HEK293 (cell line): Measurements from ENCODE around the gene TREM1.

ENCODE experiments used
- CTCF ChIA-PET: fragments of 350-600 bp; formaldehyde crosslinking; extraction: SDS; loops from one replicate; lab custom pipeline; 2021; ENCODE audit warnings: antibody characterized with exemption; lab: Yijun Ruan, JAX
- POLR2A ChIA-PET: fragments of 300-600 bp; formaldehyde crosslinking; extraction: SDS; loops from one replicate; lab custom pipeline; 2020; ENCODE audit warnings: antibody characterized with exemption, inconsistent platforms; lab: Yijun Ruan, JAX
- H3K27ac ChIP-seq: fragments of 200-500 bp; sonication (Bioruptor generic); 2 replicates; pipeline ENCODE4 v1.5.1; 2014; ENCODE audit warnings: low read depth, low read length, control low read depth, inconsistent platforms; ENCODE audit errors: extremely low read depth
- H3K36me3 ChIP-seq, 2 experiments: fragments of 200-500 bp in 1 of 2; sonication (Bioruptor generic) in 1 of 2; 1 replicate in 1 of 2; 2 replicates in 1 of 2; pipeline ENCODE4 v1.5.1; 2014 to 2017; ENCODE audit warnings: inconsistent platforms in 2 of 2, low read length in 2 of 2; ENCODE audit not compliant: control insufficient read depth in 2 of 2, insufficient read depth in 1 of 2
- H3K4me1 ChIP-seq: fragments of 200-500 bp; sonication (Bioruptor generic); 2 replicates; pipeline ENCODE4 v1.5.1; 2014; ENCODE audit warnings: mild to moderate bottlenecking, low read length, inconsistent platforms; ENCODE audit not compliant: control insufficient read depth, insufficient read depth
- H3K4me3 ChIP-seq: 2 replicates; pipeline ENCODE4 v1.5.1; 2011; ENCODE audit warnings: low read depth, mild to moderate bottlenecking, control low read depth, low read length, moderate library complexity
- H3K9me3 ChIP-seq: fragments of 200-500 bp; sonication (Bioruptor generic); 2 replicates; pipeline ENCODE4 v1.5.1; 2014; ENCODE audit warnings: low read depth, low read length, inconsistent platforms; ENCODE audit not compliant: control insufficient read depth, insufficient read depth
- MEIS1 ChIP-seq: sonication (generic); formaldehyde crosslinking; IDR thresholded peaks from 2 replicates; pipeline ENCODE4 v1.8.1; 2022; ENCODE audit warnings: missing genetic modification reagents, mild to moderate bottlenecking, borderline replicate concordance
- OVOL3 ChIP-seq: fragments of 450-650 bp; formaldehyde crosslinking; IDR thresholded peaks from 2 replicates; pipeline ENCODE4 v1.5.1; 2016; ENCODE audit warnings: missing biosample characterization, missing genetic modification characterization
- SP7 ChIP-seq: fragments of 450-650 bp; formaldehyde crosslinking; IDR thresholded peaks from 2 replicates; pipeline ENCODE4 v1.5.1; 2016; ENCODE audit warnings: missing biosample characterization, missing genetic modification characterization
- WT1 ChIP-seq: fragments of 450-650 bp; formaldehyde crosslinking; IDR thresholded peaks from 2 replicates; pipeline ENCODE4 v1.5.1; 2016; ENCODE audit warnings: missing biosample characterization, missing genetic modification characterization
- ZBTB17 ChIP-seq: fragments of 450-650 bp; formaldehyde crosslinking; IDR thresholded peaks from 2 replicates; pipeline ENCODE4 v1.5.1; 2016; ENCODE audit warnings: missing biosample characterization, missing genetic modification characterization
- ZNF24 ChIP-seq: fragments of 450-650 bp; formaldehyde crosslinking; IDR thresholded peaks from 2 replicates; pipeline ENCODE4 v1.5.1; 2016; ENCODE audit warnings: missing biosample characterization, missing genetic modification characterization
- ZNF394 ChIP-seq: fragments of 450-650 bp; formaldehyde crosslinking; IDR thresholded peaks from 2 replicates; pipeline ENCODE4 v1.5.1; 2016; ENCODE audit warnings: missing biosample characterization, missing genetic modification characterization, mild to moderate bottlenecking, moderate library complexity, borderline replicate concordance
- ZNF510 ChIP-seq: fragments of 450-650 bp; formaldehyde crosslinking; IDR thresholded peaks from 2 replicates; pipeline ENCODE4 v1.5.1; 2018; ENCODE audit warnings: mild to moderate bottlenecking, missing genetic modification characterization, missing biosample characterization; ENCODE audit not compliant: insufficient replicate concordance
- ZNF600 ChIP-seq: fragments of 450-650 bp; formaldehyde crosslinking; IDR thresholded peaks from 2 replicates; pipeline ENCODE4 v1.5.1; 2016; ENCODE audit warnings: missing biosample characterization, missing genetic modification characterization
- ZNF664 ChIP-seq: fragments of 450-650 bp; formaldehyde crosslinking; IDR thresholded peaks from 2 replicates; pipeline ENCODE4 v1.5.1; 2016; ENCODE audit warnings: missing biosample characterization, missing genetic modification characterization
- ZNF768 ChIP-seq: fragments of 450-650 bp; formaldehyde crosslinking; IDR thresholded peaks from 2 replicates; pipeline ENCODE4 v1.5.1; 2018; ENCODE audit warnings: missing biosample characterization, mild to moderate bottlenecking, missing genetic modification characterization
- TF ChIP-seq, protein P1 (sequence below): fragments of 450-650 bp; formaldehyde crosslinking; IDR thresholded peaks from 2 replicates; pipeline ENCODE4 v1.5.1; 2016; ENCODE audit warnings: missing biosample characterization, missing genetic modification characterization
- TF ChIP-seq, protein P2 (sequence below): fragments of 450-650 bp; formaldehyde crosslinking; IDR thresholded peaks from 2 replicates; pipeline ENCODE4 v1.5.0; 2017; ENCODE audit warnings: missing biosample characterization, missing genetic modification characterization, borderline replicate concordance
- TF ChIP-seq, protein P3 (sequence below): fragments of 450-650 bp; formaldehyde crosslinking; IDR thresholded peaks from 2 replicates; pipeline ENCODE4 v1.5.1; 2016; ENCODE audit warnings: missing biosample characterization, missing genetic modification characterization
- TF ChIP-seq, protein P4 (sequence below): fragments of 450-650 bp; formaldehyde crosslinking; IDR thresholded peaks from 2 replicates; pipeline ENCODE4 v1.5.1; 2016; ENCODE audit warnings: missing biosample characterization, missing genetic modification characterization, borderline replicate concordance
- TF ChIP-seq, protein P5 (sequence below): fragments of 450-650 bp; IDR thresholded peaks from 2 replicates; pipeline ENCODE4 v1.5.1; 2018; ENCODE audit warnings: missing biosample characterization, mild to moderate bottlenecking, missing genetic modification characterization
- TF ChIP-seq, protein P6 (sequence below): fragments of 450-650 bp; formaldehyde crosslinking; IDR thresholded peaks from 2 replicates; pipeline ENCODE4 v1.5.1; 2017; ENCODE audit warnings: missing biosample characterization, missing genetic modification characterization

Gene TREM1

DNA sequence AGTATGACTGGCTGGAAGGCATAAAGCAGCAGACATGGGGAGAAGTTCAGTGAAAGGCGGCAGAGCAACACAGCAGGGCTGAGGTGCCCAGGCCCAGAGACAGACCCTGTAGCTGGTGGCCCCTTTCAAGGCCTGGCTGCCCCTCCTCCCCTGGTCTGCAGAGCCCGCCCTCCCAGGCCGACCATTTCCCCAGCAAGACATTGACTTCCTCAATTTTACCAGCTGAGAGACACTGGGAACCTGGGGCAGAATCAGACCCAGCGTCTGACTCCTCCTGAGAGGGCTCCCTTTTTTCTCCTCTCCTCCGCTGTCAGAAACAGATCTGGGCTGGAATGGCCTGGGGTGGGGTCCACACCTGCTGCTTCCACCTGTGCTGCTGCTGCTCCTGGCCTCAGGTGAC, 58.4 kb downstream of the TREM1 start, which contains the start of gene TREML4 (continued):
- TF ChIP-seq, protein P1, sequence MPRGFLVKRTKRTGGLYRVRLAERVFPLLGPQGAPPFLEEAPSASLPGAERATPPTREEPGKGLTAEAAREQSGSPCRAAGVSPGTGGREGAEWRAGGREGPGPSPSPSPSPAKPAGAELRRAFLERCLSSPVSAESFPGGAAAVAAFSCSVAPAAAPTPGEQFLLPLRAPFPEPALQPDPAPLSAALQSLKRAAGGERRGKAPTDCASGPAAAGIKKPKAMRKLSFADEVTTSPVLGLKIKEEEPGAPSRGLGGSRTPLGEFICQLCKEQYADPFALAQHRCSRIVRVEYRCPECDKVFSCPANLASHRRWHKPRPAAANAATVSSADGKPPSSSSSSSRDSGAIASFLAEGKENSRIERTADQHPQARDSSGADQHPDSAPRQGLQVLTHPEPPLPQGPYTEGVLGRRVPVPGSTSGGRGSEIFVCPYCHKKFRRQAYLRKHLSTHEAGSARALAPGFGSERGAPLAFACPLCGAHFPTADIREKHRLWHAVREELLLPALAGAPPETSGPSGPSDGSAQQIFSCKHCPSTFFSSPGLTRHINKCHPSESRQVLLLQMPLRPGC (tag by site-specific recombination), result no peak
- TF ChIP-seq ZNF24 (tag by site-specific recombination), result no peak
- TF ChIP-seq ZNF394 (tag by site-specific recombination), result no peak
- TF ChIP-seq, protein P2, sequence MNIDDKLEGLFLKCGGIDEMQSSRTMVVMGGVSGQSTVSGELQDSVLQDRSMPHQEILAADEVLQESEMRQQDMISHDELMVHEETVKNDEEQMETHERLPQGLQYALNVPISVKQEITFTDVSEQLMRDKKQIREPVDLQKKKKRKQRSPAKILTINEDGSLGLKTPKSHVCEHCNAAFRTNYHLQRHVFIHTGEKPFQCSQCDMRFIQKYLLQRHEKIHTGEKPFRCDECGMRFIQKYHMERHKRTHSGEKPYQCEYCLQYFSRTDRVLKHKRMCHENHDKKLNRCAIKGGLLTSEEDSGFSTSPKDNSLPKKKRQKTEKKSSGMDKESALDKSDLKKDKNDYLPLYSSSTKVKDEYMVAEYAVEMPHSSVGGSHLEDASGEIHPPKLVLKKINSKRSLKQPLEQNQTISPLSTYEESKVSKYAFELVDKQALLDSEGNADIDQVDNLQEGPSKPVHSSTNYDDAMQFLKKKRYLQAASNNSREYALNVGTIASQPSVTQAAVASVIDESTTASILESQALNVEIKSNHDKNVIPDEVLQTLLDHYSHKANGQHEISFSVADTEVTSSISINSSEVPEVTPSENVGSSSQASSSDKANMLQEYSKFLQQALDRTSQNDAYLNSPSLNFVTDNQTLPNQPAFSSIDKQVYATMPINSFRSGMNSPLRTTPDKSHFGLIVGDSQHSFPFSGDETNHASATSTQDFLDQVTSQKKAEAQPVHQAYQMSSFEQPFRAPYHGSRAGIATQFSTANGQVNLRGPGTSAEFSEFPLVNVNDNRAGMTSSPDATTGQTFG (tag by site-specific recombination), result no peak
- TF ChIP-seq, all 188 proteins: peak for 0

DNA sequence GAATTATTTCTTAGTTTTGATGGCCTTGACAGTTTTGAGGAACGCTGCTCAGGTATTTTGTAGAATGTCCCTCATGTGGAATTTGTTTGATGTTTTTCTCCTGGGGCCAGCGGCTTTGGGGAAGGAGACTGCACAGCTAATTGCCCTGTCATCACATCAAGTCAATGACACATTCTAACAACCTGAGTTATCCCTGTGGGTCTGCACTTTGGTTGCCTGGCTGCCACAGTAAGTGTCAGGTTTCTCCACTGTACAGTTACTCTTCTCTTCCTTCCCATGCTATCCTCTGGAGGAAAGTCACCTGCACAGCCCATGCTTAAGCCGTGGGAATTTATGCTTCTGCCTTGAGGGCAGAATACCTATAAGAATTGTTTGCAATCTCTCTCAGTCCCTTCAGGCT, 59.7 kb downstream of the TREM1 start:
- Histone ChIP-seq H3K4me3 (no peak overlapping the region), H3K27ac (no peak overlapping the region), H3K9me3 (no peaks in the 10 kb centered on the region), H3K36me3 (no peaks in the 10 kb centered on the region), H3K4me1 (peaks cover 5% of the 10 kb centered on the region; the same call in 1 of the 2 replicates)
- ChIA-PET POLR2A (no interaction called here), CTCF (no interaction called here)
- TF ChIP-seq, protein P3, sequence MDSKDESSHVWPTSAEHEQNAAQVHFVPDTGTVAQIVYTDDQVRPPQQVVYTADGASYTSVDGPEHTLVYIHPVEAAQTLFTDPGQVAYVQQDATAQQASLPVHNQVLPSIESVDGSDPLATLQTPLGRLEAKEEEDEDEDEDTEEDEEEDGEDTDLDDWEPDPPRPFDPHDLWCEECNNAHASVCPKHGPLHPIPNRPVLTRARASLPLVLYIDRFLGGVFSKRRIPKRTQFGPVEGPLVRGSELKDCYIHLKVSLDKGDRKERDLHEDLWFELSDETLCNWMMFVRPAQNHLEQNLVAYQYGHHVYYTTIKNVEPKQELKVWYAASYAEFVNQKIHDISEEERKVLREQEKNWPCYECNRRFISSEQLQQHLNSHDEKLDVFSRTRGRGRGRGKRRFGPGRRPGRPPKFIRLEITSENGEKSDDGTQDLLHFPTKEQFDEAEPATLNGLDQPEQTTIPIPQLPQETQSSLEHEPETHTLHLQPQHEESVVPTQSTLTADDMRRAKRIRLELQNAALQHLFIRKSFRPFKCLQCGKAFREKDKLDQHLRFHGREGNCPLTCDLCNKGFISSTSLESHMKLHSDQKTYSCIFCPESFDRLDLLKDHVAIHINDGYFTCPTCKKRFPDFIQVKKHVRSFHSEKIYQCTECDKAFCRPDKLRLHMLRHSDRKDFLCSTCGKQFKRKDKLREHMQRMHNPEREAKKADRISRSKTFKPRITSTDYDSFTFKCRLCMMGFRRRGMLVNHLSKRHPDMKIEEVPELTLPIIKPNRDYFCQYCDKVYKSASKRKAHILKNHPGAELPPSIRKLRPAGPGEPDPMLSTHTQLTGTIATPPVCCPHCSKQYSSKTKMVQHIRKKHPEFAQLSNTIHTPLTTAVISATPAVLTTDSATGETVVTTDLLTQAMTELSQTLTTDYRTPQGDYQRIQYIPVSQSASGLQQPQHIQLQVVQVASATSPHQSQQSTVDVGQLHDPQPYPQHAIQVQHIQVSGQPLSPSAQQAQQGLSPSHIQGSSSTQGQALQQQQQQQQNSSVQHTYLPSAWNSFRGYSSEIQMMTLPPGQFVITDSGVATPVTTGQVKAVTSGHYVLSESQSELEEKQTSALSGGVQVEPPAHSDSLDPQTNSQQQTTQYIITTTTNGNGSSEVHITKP (tag by site-specific recombination), result no peak
- TF ChIP-seq MEIS1 (CRISPR knock-in tag) (no peak), ZNF768 (tag by site-specific recombination) (no peak), ZNF510 (no peak), SP7 (tag by site-specific recombination) (0 out of 2 replicates have a peak, but pooled peaks have one; percentile 17), WT1 (peak; percentile 78), OVOL3 (tag by site-specific recombination) (peak; percentile 83; the same call in 1 of the 2 replicates), ZNF664 (tag by site-specific recombination) (no peak), ZBTB17 (0 out of 2 replicates have a peak, but pooled peaks have one; percentile 24), ZNF600 (peak; percentile 71)
- TF ChIP-seq, protein P4, sequence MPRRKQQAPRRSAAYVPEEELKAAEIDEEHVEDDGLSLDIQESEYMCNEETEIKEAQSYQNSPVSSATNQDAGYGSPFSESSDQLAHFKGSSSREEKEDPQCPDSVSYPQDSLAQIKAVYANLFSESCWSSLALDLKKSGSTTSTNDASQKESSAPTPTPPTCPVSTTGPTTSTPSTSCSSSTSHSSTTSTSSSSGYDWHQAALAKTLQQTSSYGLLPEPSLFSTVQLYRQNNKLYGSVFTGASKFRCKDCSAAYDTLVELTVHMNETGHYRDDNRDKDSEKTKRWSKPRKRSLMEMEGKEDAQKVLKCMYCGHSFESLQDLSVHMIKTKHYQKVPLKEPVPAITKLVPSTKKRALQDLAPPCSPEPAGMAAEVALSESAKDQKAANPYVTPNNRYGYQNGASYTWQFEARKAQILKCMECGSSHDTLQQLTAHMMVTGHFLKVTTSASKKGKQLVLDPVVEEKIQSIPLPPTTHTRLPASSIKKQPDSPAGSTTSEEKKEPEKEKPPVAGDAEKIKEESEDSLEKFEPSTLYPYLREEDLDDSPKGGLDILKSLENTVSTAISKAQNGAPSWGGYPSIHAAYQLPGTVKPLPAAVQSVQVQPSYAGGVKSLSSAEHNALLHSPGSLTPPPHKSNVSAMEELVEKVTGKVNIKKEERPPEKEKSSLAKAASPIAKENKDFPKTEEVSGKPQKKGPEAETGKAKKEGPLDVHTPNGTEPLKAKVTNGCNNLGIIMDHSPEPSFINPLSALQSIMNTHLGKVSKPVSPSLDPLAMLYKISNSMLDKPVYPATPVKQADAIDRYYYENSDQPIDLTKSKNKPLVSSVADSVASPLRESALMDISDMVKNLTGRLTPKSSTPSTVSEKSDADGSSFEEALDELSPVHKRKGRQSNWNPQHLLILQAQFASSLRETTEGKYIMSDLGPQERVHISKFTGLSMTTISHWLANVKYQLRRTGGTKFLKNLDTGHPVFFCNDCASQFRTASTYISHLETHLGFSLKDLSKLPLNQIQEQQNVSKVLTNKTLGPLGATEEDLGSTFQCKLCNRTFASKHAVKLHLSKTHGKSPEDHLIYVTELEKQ (tag by site-specific recombination), result peak; percentile 65; the same call in 1 of the 2 replicates
- TF ChIP-seq, protein P1 (tag by site-specific recombination), result peak; percentile 71
- TF ChIP-seq, protein P5, sequence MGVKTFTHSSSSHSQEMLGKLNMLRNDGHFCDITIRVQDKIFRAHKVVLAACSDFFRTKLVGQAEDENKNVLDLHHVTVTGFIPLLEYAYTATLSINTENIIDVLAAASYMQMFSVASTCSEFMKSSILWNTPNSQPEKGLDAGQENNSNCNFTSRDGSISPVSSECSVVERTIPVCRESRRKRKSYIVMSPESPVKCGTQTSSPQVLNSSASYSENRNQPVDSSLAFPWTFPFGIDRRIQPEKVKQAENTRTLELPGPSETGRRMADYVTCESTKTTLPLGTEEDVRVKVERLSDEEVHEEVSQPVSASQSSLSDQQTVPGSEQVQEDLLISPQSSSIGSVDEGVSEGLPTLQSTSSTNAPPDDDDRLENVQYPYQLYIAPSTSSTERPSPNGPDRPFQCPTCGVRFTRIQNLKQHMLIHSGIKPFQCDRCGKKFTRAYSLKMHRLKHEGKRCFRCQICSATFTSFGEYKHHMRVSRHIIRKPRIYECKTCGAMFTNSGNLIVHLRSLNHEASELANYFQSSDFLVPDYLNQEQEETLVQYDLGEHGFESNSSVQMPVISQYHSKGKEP (tag by site-specific recombination), result peak; percentile 54; the same call in 1 of the 2 replicates
- TF ChIP-seq, protein P6, sequence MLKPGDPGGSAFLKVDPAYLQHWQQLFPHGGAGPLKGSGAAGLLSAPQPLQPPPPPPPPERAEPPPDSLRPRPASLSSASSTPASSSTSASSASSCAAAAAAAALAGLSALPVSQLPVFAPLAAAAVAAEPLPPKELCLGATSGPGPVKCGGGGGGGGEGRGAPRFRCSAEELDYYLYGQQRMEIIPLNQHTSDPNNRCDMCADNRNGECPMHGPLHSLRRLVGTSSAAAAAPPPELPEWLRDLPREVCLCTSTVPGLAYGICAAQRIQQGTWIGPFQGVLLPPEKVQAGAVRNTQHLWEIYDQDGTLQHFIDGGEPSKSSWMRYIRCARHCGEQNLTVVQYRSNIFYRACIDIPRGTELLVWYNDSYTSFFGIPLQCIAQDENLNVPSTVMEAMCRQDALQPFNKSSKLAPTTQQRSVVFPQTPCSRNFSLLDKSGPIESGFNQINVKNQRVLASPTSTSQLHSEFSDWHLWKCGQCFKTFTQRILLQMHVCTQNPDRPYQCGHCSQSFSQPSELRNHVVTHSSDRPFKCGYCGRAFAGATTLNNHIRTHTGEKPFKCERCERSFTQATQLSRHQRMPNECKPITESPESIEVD (tag by site-specific recombination), result 0 out of 2 replicates have a peak, but pooled peaks have one; percentile 25
